ENCODE data around the gene STAMBP. TPM values are rescaled to one million over a fixed set of nuclear protein-coding genes. Genes with fewer than 3 reads are reported as not detected.
A peak's percentile ranks its signal among the peaks of the same experiment; 100 is the strongest.

STAMBP gene
- total RNA-seq, 4 donors from 2014 or later, result 30.5 to 49.1 (median 36.6) TPM

- no peak for TF ChIP-seq CTCF (IDR thresholded peaks at IDR 0.05)
- no peak for TF ChIP-seq POLR2A (IDR thresholded peaks at IDR 0.05)
- DNase-seq (ENCODE audit: low spot score in 2 of 2), result peak in 1 of 2 donors; percentile 12
- no peak overlapping the region for H3K4me3 ChIP-seq (ENCODE audit: low read depth, poor library complexity, severe bottlenecking)
- intact Hi-C loops (cut with DNase I; ENCODE audit: low total_unique reads), result no loop called here
- WGBS, 2 donors, result 82 to 84% methylated on average over 8 of the region's 8 CpGs
These were observed 82.9 kb downstream of the STAMBP start for GRCh38 chr2:73911548-73912208.

GRCh38 chr2:73913414-73914054, 84.8 kb downstream of the STAMBP start:
- TF ChIP-seq POLR2A (IDR thresholded peaks at IDR 0.05) (no peak), CTCF (IDR thresholded peaks at IDR 0.05) (no peak)
- intact Hi-C loops (cut with DNase I; ENCODE audit: low total_unique reads), result no loop called here
- peak in 1 of 2 donors; percentile 59 for DNase-seq (ENCODE audit: low spot score in 2 of 2)
- H3K4me3 ChIP-seq (ENCODE audit: low read depth, poor library complexity, severe bottlenecking), result no peak overlapping the region
- WGBS, 2 donors, result 91 to 93% methylated on average over 8 of the region's 8 CpGs

GRCh38 chr2:73914667-73915066, 85.9 kb downstream of the STAMBP start:
- DNase-seq (ENCODE audit: low spot score in 2 of 2), result peak in 1 of 2 donors; percentile 40
- intact Hi-C loops (cut with DNase I; ENCODE audit: low total_unique reads), result no loop called here

GRCh38 chr2:73915437-73915993, 86.8 kb downstream of the STAMBP start:
- H3K4me3 ChIP-seq (ENCODE audit: low read depth, poor library complexity, severe bottlenecking), result no peak overlapping the region
- WGBS, 2 donors, result 94 to 96% methylated on average over 5 of the region's 5 CpGs
- DNase-seq (ENCODE audit: low spot score in 2 of 2), result peak in 1 of 2 donors; percentile 5
- intact Hi-C loops (cut with DNase I; ENCODE audit: low total_unique reads), result no loop called here
- TF ChIP-seq CTCF (IDR thresholded peaks at IDR 0.05) (no peak), POLR2A (IDR thresholded peaks at IDR 0.05) (no peak)

More at GRCh38 chr2:73914667-73915066, 85.9 kb downstream of the STAMBP start:
- 83 to 93% methylated on average over 4 of the region's 4 CpGs for WGBS, 2 donors
- no peak for TF ChIP-seq POLR2A (IDR thresholded peaks at IDR 0.05)
- TF ChIP-seq CTCF (IDR thresholded peaks at IDR 0.05), result no peak
- no peak overlapping the region for H3K4me3 ChIP-seq (ENCODE audit: low read depth, poor library complexity, severe bottlenecking)

- intact Hi-C loops (cut with DNase I; ENCODE audit: low total_unique reads), result no loop called here
- DNase-seq (ENCODE audit: low spot score in 2 of 2), result peak in 1 of 2 donors; percentile 39
- WGBS, 2 donors, result 38 to 41% methylated on average over 2 of the region's 2 CpGs
- no peak overlapping the region for H3K4me3 ChIP-seq (ENCODE audit: low read depth, poor library complexity, severe bottlenecking)
- TF ChIP-seq POLR2A (IDR thresholded peaks at IDR 0.05) (no peak), CTCF (IDR thresholded peaks at IDR 0.05) (no peak)
These were observed 87.9 kb downstream of the STAMBP start for GRCh38 chr2:73916666-73917065.
